ENCODE results near the gene HUS1.

DNA sequence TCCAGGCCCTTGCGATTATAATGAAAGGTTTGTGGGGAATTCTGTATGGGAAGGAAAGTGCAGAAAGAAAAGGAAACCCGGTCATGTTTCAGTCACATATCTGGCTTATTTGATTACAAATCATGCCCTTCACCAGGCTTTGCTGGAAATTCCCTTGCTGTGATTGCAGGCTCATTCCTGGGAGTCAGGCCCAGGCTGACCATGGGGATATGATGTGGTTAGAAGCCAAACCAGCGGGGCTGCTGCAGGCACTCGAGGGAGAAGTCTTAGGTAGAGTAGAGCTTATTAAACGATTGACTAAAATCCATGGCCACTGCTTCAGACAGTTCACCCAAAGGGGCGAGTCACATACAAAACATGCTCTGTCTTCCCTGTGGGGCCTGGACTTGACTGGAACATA lies 47.4 kb downstream of the HUS1 start:
- TF ChIP-seq, protein P1, sequence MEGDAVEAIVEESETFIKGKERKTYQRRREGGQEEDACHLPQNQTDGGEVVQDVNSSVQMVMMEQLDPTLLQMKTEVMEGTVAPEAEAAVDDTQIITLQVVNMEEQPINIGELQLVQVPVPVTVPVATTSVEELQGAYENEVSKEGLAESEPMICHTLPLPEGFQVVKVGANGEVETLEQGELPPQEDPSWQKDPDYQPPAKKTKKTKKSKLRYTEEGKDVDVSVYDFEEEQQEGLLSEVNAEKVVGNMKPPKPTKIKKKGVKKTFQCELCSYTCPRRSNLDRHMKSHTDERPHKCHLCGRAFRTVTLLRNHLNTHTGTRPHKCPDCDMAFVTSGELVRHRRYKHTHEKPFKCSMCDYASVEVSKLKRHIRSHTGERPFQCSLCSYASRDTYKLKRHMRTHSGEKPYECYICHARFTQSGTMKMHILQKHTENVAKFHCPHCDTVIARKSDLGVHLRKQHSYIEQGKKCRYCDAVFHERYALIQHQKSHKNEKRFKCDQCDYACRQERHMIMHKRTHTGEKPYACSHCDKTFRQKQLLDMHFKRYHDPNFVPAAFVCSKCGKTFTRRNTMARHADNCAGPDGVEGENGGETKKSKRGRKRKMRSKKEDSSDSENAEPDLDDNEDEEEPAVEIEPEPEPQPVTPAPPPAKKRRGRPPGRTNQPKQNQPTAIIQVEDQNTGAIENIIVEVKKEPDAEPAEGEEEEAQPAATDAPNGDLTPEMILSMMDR (IDR thresholded peaks at IDR 0.05): no peak
- no peak for TF ChIP-seq POLR2A (IDR thresholded peaks at IDR 0.05)

Data from testis (tissue), 2 donors.